HepG2 (cell line): ENCODE results near the gene TMEM35B. TPM values are rescaled to one million over a fixed set of nuclear protein-coding genes. Genes with fewer than 3 reads are reported as not detected.

Experiments used
- ATAC-seq: fragments of 200-7000 bp; cut with Tn5 transposase; 3 replicates; pipeline ENCODE4 v1.9.1; 2020; ENCODE audit warnings: mild to moderate bottlenecking, moderate library complexity
- BruUV-seq: library from RNA; stranded (reverse); fragments of 400-500 nt; replicated peaks from 2 replicates; lab custom pipeline; 2021; lab: Mats Ljungman, UMichigan
- CTCF ChIA-PET: fragments of 300-600 bp; formaldehyde crosslinking; extraction: SDS; loops from one replicate; lab custom pipeline; 2021; ENCODE audit warnings: low total read pairs, inconsistent platforms, low intra/inter-chr PET ratio; lab: Yijun Ruan, JAX
- POLR2A ChIA-PET: fragments of 350-600 bp; sonication (Branson Sonifier 250); formaldehyde crosslinking; loops from one replicate; lab custom pipeline; 2020; ENCODE audit warnings: antibody characterized with exemption, inconsistent platforms; lab: Yijun Ruan, JAX
- DNase-seq: peaks from one replicate; pipeline ENCODE4 v3.0.0-alpha.2; 2015; ENCODE audit warnings: low spot score
- FAIRE-seq: peaks from 3 replicates; lab custom pipeline; 2011; peaks lifted over from hg19 to GRCh38; lab: Jason Lieb, UNC
- H2AFZ ChIP-seq: one replicate; pipeline ENCODE4 v1.6.1; 2011; ENCODE audit warnings: low read length, inconsistent platforms
- H3K27ac ChIP-seq: fragments of 300-600 bp; 3 replicates; pipeline ENCODE4 v1.8.0; 2011; ENCODE audit warnings: mixed run types, mild to moderate bottlenecking, mixed read lengths, low read length, inconsistent platforms; ENCODE audit not compliant: insufficient read depth; ENCODE audit errors: extremely low read length
- H3K27me3 ChIP-seq, 2 experiments: fragments of 200-600 bp in 1 of 2; 2 replicates in 1 of 2; 3 replicates in 1 of 2; pipeline versions ENCODE4 v1.6.0 to v1.8.0; 2011; ENCODE audit warnings: low read length in 2 of 2, mild to moderate bottlenecking in 2 of 2, moderate library complexity in 2 of 2, inconsistent platforms in 1 of 2; ENCODE audit not compliant: insufficient read depth in 2 of 2, control insufficient read depth in 1 of 2
- H3K36me3 ChIP-seq, 2 experiments: fragments of 200-600 bp in 1 of 2; replicated peaks in 1 of 2; 2 replicates in 1 of 2; 3 replicates in 1 of 2; pipeline versions ENCODE4 v1.5.1 to v1.8.0; 2011; ENCODE audit warnings: low read length in 2 of 2, inconsistent platforms in 1 of 2; ENCODE audit not compliant: insufficient read depth in 2 of 2, control insufficient read depth in 1 of 2
- H3K4me1 ChIP-seq: 2 replicates; pipeline ENCODE4 v1.5.1; 2012; ENCODE audit warnings: low read length, inconsistent platforms; ENCODE audit not compliant: insufficient read depth
- H3K4me2 ChIP-seq: 2 replicates; pipeline ENCODE4 v1.6.0; 2011; ENCODE audit warnings: low read depth, low read length, inconsistent platforms
- H3K4me3 ChIP-seq, 3 experiments: fragments of 200-600 bp in 1 of 3; sonication (generic), shearing (Covaris generic) in 1 of 3; replicated peaks in 1 of 3; 2 replicates each; pipeline ENCODE4 v1.5.1; 2011 to 2016; ENCODE audit warnings: low read length in 3 of 3, inconsistent platforms in 2 of 3, low read depth in 2 of 3, mild to moderate bottlenecking in 2 of 3, control low read depth in 1 of 3, mixed read lengths in 1 of 3; ENCODE audit not compliant: insufficient read depth in 1 of 3
- H3K79me2 ChIP-seq: one replicate; pipeline ENCODE4 v1.6.1; 2011; ENCODE audit warnings: low read length, inconsistent platforms; ENCODE audit not compliant: insufficient read depth
- H3K9ac ChIP-seq: 2 replicates; pipeline ENCODE4 v1.6.0; 2011; ENCODE audit warnings: mild to moderate bottlenecking, low read depth, low read length, inconsistent platforms; ENCODE audit not compliant: insufficient read depth
- H3K9me3 ChIP-seq: 2 replicates; pipeline ENCODE4 v1.5.1; 2012; ENCODE audit warnings: mild to moderate bottlenecking, low read length
- H4K20me1 ChIP-seq: 2 replicates; pipeline ENCODE4 v1.6.0; 2011; ENCODE audit warnings: inconsistent platforms, mild to moderate bottlenecking, low read length, moderate library complexity; ENCODE audit not compliant: insufficient read depth
- PITX1 ChIP-seq: sonication (generic); formaldehyde crosslinking; IDR thresholded peaks from 2 replicates; pipeline ENCODE4 v1.5.1; 2020; ENCODE audit warnings: mild to moderate bottlenecking, missing genetic modification reagents
- SMARCC2 ChIP-seq: fragments of 450-650 bp; IDR thresholded peaks from 2 replicates; pipeline ENCODE4 v1.6.1; 2017; ENCODE audit warnings: antibody characterized with exemption, mild to moderate bottlenecking
- YY1 ChIP-seq: IDR thresholded peaks from 2 replicates; pipeline ENCODE4 v1.6.1; 2011; ENCODE audit warnings: low read length, low read depth, moderate library complexity, mild to moderate bottlenecking; ENCODE audit not compliant: insufficient read depth, insufficient replicate concordance
- ZBED4 ChIP-seq: sonication (generic); formaldehyde crosslinking; IDR thresholded peaks from 2 replicates; pipeline ENCODE4 v1.4.0; 2020; ENCODE audit warnings: missing genetic modification reagents, borderline replicate concordance
- ZBTB25 ChIP-seq: IDR thresholded peaks from 2 replicates; pipeline ENCODE4 v1.6.1; 2018; ENCODE audit warnings: missing genetic modification reagents
- ZEB1 ChIP-seq: IDR thresholded peaks from 2 replicates; pipeline ENCODE4 v1.6.1; 2012; ENCODE audit warnings: mild to moderate bottlenecking, low read depth, inconsistent platforms; ENCODE audit not compliant: insufficient replicate concordance
- WGBS: methylation state at CpG from one replicate; pipeline ENCODE4 v1.1.6; 2017; ENCODE audit warnings: low lambda C conversion rate; 5-methylcytosine and 5-hydroxymethylcytosine counted together
- in situ Hi-C: cut with HindIII; loops from 2 replicates; pipeline ENCODE4 v1.10.0; 2017; ENCODE audit warnings: low pct_unique_long_range_greater_than_20kb; ENCODE audit not compliant: extremely low pct_ligation_motif_present
- intact Hi-C: fragments of 100-400 bp; cut with micrococcal nuclease; formaldehyde crosslinking; loops from one replicate; pipeline ENCODE4 v1.10.0; 2022; ENCODE audit not compliant: unreplicated experiment
- polyA plus RNA-seq, 8 experiments: library from polyadenylated mRNA; depleted of rRNA in 3 of 8; stranded (reverse) in 7 of 8; unstranded in 1 of 8; fragments of >200 nt; fragmentation: Illumina TruSeq in 4 of 8; extraction: Trizol in 4 of 8; gene quantifications; 2 replicates each; pipeline versions ENCODE4 v1.2.1 to v1.2.3, GENCODE V29; 2011 to 2016; ENCODE audit warnings: low read depth in 4 of 8, missing spikeins in 1 of 8, mixed read lengths in 1 of 8; ENCODE audit not compliant: insufficient read depth in 1 of 8
- total RNA-seq, 5 experiments: library from RNA; depleted of rRNA; stranded (reverse); fragments of >200 nt; fragmentation: Illumina TruSeq; extraction: Trizol; gene quantifications; 2 replicates each; pipeline ENCODE4 v1.2.3, GENCODE V29; 2016; ENCODE audit warnings: low read depth in 1 of 5

Gene TMEM35B
- total and polyA plus RNA-seq, 2 of the 13 experiments (the other 11 are each of a cell fraction or from before 2014, with no cell fraction given) = 11.5 to 26.0 TPM

- Histone ChIP-seq H3K9ac (no peak overlapping the region), H3K4me2 (no peak overlapping the region), H2AFZ (no peak overlapping the region), H3K79me2 (no peaks in the 10 kb centered on the region), H3K4me1 (peaks cover 42% of the 10 kb centered on the region), H3K27ac (no peak overlapping the region), H3K36me3 (no peaks in the 10 kb centered on the region), H3K27me3 (no peaks in the 10 kb centered on the region), H4K20me1 (no peaks in the 10 kb centered on the region), H3K4me3 (no peak overlapping the region), H3K9me3 (no peaks in the 10 kb centered on the region)
- TF ChIP-seq SMARCC2 (no peak), ZEB1 (no peak), PITX1 (CRISPR knock-in tag) (no peak), YY1 (no peak), ZBTB25 (no peak), ZBED4 (CRISPR knock-in tag) (no peak)
- no TSS peak for BruUV-seq
- FAIRE-seq (no peak), DNase-seq (no peak), ATAC-seq (no peak)
- ChIA-PET POLR2A (interaction anchor here (1.5 kb wide), 1 partner anchor 9 kb away, joined by 7 read pairs; no protein-coding TSS in a partner anchor), CTCF (no interaction called here)
- WGBS = 87% methylated on average over 3 of the region's 3 CpGs
- in situ Hi-C loops = no loop called here
- intact Hi-C loops = no loop called here
Observed at GRCh38 chr1:34975338-34975737, 9.8 kb downstream of the TMEM35B start.
